ENCODE measurements around the gene ZG16B.

GRCh38 chr16:2874032-2874911 is 44.2 kb downstream of the ZG16B start:
- TF ChIP-seq ZBTB33 (IDR thresholded peaks at IDR 0.05; ENCODE audit: extremely low read depth, insufficient replicate concordance, low read length) (no peak), POLR2A (IDR thresholded peaks at IDR 0.05; ENCODE audit: borderline replicate concordance, extremely low read depth, insufficient read depth, insufficient read length) (no peak), CTCF (IDR thresholded peaks at IDR 0.05 in 2 of 3, conservative IDR thresholded peaks at IDR 0.05 in 1 of 3; ENCODE audit: borderline replicate concordance in 1 of 3, insufficient read depth in 1 of 3, low read depth in 2 of 3, low read length in 2 of 3) (no peak), POLR2AphosphoS5 (IDR thresholded peaks at IDR 0.05; ENCODE audit: low read depth, low read length) (no peak)
